GM21737 (cell line): ENCODE measurements around the gene LINGO4.

Experiments used
- ATAC-seq: cut with Tn5 transposase; IDR thresholded peaks from one replicate; pipeline ENCODE4 v1.9.1; 2021; ENCODE audit warnings: mild to moderate bottlenecking, moderate library complexity; ENCODE audit not compliant: unreplicated experiment

LINGO4 gene

GRCh38 chr1:151814971-151815545 is 9.8 kb upstream of the LINGO4 start:
- no peak for ATAC-seq

- no peak for ATAC-seq
Observed at GRCh38 chr1:151814426-151814825, 9.2 kb upstream of the LINGO4 start.

GRCh38 chr1:151813271-151813977 is 8.2 kb upstream of the LINGO4 start:
- ATAC-seq, result no peak

GRCh38 chr1:151811181-151811580 is 6.0 kb upstream of the LINGO4 start:
- ATAC-seq, result no peak

GRCh38 chr1:151809985-151810556 is 4.9 kb upstream of the LINGO4 start:
- no peak for ATAC-seq

- ATAC-seq, result no peak
Observed at GRCh38 chr1:151809290-151809984, 4.2 kb upstream of the LINGO4 start.

- ATAC-seq, result no peak
Observed at GRCh38 chr1:151807766-151808165, 2.5 kb upstream of the LINGO4 start.

- ATAC-seq, result no peak
Observed at GRCh38 chr1:151807131-151807530, 1.9 kb upstream of the LINGO4 start.

GRCh38 chr1:151806170-151806569 is 951 bp upstream of the LINGO4 start:
- no peak for ATAC-seq

GRCh38 chr1:151803915-151804314 is 1.3 kb downstream of the LINGO4 start:
- no peak for ATAC-seq

GRCh38 chr1:151803164-151803563 is 2.1 kb downstream of the LINGO4 start:
- ATAC-seq, result no peak

- no peak for ATAC-seq
Observed at GRCh38 chr1:151802372-151802771, 2.8 kb downstream of the LINGO4 start.

- no peak for ATAC-seq
Observed at GRCh38 chr1:151801846-151802245, 3.4 kb downstream of the LINGO4 start.

GRCh38 chr1:151801310-151801820 is 3.9 kb downstream of the LINGO4 start:
- no peak for ATAC-seq

- ATAC-seq, result no peak
Observed at GRCh38 chr1:151800830-151801229, 4.4 kb downstream of the LINGO4 start.

- ATAC-seq, result no peak
Observed at GRCh38 chr1:151799179-151800022, 5.8 kb downstream of the LINGO4 start.

GRCh38 chr1:151798571-151798970 is 6.6 kb downstream of the LINGO4 start:
- no peak for ATAC-seq

GRCh38 chr1:151790940-151791651 is 14.1 kb downstream of the LINGO4 start:
- no peak for ATAC-seq

- ATAC-seq, result peak; percentile 97
Observed at GRCh38 chr1:151790071-151790939, 14.9 kb downstream of the LINGO4 start, which contains the start of gene TDRKH. TDRKH (minus strand) TSS chr1:151790500; CDS start chr1:151783022, 7,478 bp downstream.
